Thymus (tissue), 11 donors: ENCODE results near the gene ADAMTS16. TPM values are rescaled to one million over a fixed set of nuclear protein-coding genes. Genes with fewer than 3 reads are reported as not detected.

Experiments
- DNase-seq, 9 donors: peaks; one replicate each; pipeline ENCODE4 v3.0.0-alpha.2; 2013; ENCODE audit warnings: low spot score in 9 of 9, low read depth in 6 of 9, missing footprints in 1 of 9
- H3K27ac ChIP-seq, 2 donors: one replicate each; pipeline ENCODE4 v1.5.1; 2013; ENCODE audit warnings: control low read depth in 1 of 2, low read depth in 1 of 2, low read length in 1 of 2, mild to moderate bottlenecking in 1 of 2, moderate library complexity in 1 of 2
- H3K27me3 ChIP-seq, 2 donors: one replicate each; pipeline ENCODE4 v1.5.1; 2013; ENCODE audit warnings: low read length in 1 of 2; ENCODE audit not compliant: control insufficient read depth in 2 of 2, insufficient read depth in 1 of 2
- H3K36me3 ChIP-seq, 2 donors: one replicate each; pipeline ENCODE4 v1.5.1; 2013; ENCODE audit warnings: low read length in 1 of 2, mild to moderate bottlenecking in 1 of 2, moderate library complexity in 1 of 2; ENCODE audit not compliant: control insufficient read depth in 2 of 2, insufficient read depth in 2 of 2
- H3K4me1 ChIP-seq, 2 donors: one replicate each; pipeline ENCODE4 v1.5.1; 2013; ENCODE audit warnings: low read length in 2 of 2; ENCODE audit not compliant: control insufficient read depth in 2 of 2, insufficient read depth in 2 of 2
- H3K4me3 ChIP-seq, 2 donors: one replicate each; pipeline ENCODE4 v1.5.1; 2013; ENCODE audit warnings: low read length in 2 of 2, control low read depth in 1 of 2, mild to moderate bottlenecking in 1 of 2
- H3K9me3 ChIP-seq, 2 donors: one replicate each; pipeline ENCODE4 v1.5.1; 2013; ENCODE audit warnings: low read length in 1 of 2, mild to moderate bottlenecking in 1 of 2; ENCODE audit not compliant: control insufficient read depth in 2 of 2, insufficient read depth in 1 of 2
- WGBS: extraction: QIAGEN DNeasy Blood & Tissue Kit; methylation state at CpG from one replicate; pipeline ENCODE4 v1.1.7; 2013; 5-methylcytosine and 5-hydroxymethylcytosine counted together
- polyA plus RNA-seq: library from polyadenylated mRNA; stranded (reverse); fragments of 200-250 nt; gene quantifications from one replicate; pipeline ENCODE4 v1.2.3, GENCODE V29; 2013
- total RNA-seq: library from RNA; stranded (reverse); fragments of 120-200 nt; gene quantifications from one replicate; pipeline ENCODE4 v1.2.4, GENCODE V29; 2013
- donor health status: healthy.

The ADAMTS16 gene
- total and polyA plus RNA-seq, 2 donors: 0.05 to 0.14 TPM

GRCh38 chr5:5293029-5293428 is 152.9 kb downstream of the ADAMTS16 start:
- Histone ChIP-seq H3K27ac (no peak overlapping the region), H3K4me3 (no peak overlapping the region), H3K27me3 (no peaks in the 10 kb centered on the region), H3K9me3 (no peaks in the 10 kb centered on the region), H3K4me1 (no peaks in the 10 kb centered on the region), H3K36me3 (no peaks in the 10 kb centered on the region)
- WGBS: 65% methylated on average over 5 of the region's 5 CpGs
- DNase-seq: no peak

DNA sequence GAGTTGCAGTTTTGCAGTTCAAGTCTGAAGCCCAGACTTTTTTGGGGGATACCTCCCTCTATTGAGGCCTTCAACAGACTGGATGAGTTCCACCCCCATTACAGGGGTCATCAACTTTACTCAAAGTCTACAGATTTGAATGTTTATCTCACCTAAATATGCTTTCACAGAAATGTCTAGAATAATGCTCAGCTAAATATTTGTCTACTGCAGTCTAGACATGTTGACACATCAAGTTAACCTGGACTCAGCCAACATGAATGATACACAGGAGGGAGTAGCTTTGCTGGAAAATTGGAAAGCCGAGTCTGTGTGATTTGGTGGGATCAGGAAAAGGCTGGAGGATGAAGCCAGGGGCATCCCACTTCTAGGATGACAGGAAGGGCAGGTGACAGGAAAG is 154.3 kb downstream of the ADAMTS16 start:
- no peak for DNase-seq
- peaks cover 0 to under 1% of the 10 kb centered on the region in 2 donors for H3K9me3 ChIP-seq
- H3K4me1 ChIP-seq: no peaks in the 10 kb centered on the region
- 84% methylated on average over 1 of the region's 1 CpG for WGBS
- no peak overlapping the region for H3K4me3 ChIP-seq
- no peak overlapping the region for H3K27ac ChIP-seq
- no peaks in the 10 kb centered on the region for H3K27me3 ChIP-seq
- no peaks in the 10 kb centered on the region for H3K36me3 ChIP-seq

DNA sequence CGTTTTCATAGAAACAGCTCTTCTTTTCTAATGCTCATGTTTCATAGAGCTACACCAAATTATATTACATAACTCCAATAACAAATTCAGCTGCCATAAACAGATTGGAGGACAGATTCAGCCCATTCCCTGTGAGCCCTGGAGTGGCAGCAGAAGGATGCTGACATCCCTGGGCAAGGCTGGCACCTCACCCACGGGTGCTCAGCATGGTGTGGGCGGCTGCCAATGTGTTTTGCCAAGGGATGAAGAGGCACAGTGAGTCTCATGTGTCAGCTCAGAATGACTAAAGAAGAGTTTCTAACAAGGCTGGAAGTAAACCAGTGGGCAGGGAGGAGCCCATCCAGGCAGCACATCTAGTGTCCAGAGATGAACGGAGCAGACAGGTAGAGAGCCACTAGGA is 155.2 kb downstream of the ADAMTS16 start:
- no peaks in the 10 kb centered on the region for H3K27me3 ChIP-seq
- no peak overlapping the region for H3K27ac ChIP-seq
- H3K4me3 ChIP-seq: no peak overlapping the region
- H3K4me1 ChIP-seq: no peaks in the 10 kb centered on the region
- DNase-seq: no peak
- H3K9me3 ChIP-seq: peaks cover 0 to 3% of the 10 kb centered on the region in 2 donors
- WGBS: 88% methylated on average over 4 of the region's 4 CpGs
- no peaks in the 10 kb centered on the region for H3K36me3 ChIP-seq

GRCh38 chr5:5296051-5296450 is 155.9 kb downstream of the ADAMTS16 start:
- no peaks in the 10 kb centered on the region for H3K27me3 ChIP-seq
- no peaks in the 10 kb centered on the region for H3K4me1 ChIP-seq
- no peak overlapping the region for H3K27ac ChIP-seq
- H3K9me3 ChIP-seq: peaks cover 0 to 3% of the 10 kb centered on the region in 2 donors
- DNase-seq: no peak
- H3K36me3 ChIP-seq: no peaks in the 10 kb centered on the region
- no peak overlapping the region for H3K4me3 ChIP-seq
- WGBS: 91% methylated on average over 6 of the region's 6 CpGs

DNA sequence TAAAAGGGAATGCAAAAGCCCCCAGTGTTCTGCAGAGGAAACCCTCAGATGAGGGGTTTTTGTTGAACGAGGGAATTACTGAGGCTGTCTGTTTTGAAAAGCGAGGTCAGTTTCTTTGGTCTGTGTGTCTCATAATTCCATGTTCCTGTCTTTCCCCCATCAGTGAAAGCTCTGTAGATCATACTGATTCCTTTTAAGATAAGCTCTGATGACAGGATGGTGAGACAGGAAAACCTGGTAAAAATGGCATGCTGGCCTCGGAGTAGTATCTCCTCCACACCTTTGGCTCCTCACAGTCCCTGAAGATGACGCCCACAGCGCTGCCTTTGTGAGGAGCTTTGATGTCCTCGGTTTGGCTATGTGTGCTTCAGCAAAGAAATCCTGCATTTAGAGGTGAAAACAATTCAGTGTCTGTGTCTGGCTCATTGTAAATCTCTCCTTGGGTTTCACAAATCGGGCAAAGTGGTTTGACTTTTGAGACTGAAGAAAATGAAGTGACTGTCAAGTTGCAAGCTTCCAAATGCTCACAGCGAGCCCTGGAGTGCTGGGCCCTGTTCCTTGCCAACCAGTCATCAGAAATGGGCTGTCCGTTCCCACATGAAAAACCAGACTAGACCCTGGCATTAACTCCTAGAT is 157.4 kb downstream of the ADAMTS16 start:
- no peak for DNase-seq
- WGBS: 77% methylated on average over 9 of the region's 9 CpGs

DNA sequence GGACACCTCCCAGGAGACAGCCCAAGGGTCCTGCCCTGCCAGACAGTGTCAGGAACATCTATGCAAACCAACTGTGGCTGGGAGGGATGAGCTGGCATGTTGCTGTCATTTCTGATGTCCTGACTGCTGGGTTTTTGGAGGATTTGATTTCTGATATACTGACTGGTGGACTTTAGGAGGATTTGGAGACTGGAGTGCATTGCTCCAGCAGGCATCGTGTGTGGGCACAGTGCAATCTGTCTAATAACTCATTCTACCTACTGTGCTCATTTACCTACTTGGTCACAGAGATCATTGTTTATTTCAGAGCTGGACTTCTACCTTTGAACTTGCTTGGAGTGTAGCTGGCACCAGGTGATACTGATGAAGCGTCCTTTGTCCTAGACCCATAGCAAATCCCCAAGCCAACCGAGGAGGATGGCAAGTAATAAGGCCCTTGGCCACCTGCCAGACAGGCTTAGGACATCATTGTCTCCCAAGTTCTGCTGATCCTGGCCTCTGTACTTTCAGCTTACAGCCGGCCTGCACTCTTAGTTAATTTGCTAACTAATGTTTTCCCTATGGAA is 158.0 kb downstream of the ADAMTS16 start:
- no peak overlapping the region for H3K4me3 ChIP-seq
- DNase-seq: no peak
- 89% methylated on average over 4 of the region's 4 CpGs for whole genome bisulfite sequencing
- H3K27me3 ChIP-seq: no peaks in the 10 kb centered on the region
- H3K9me3 ChIP-seq: peaks cover 0 to 3% of the 10 kb centered on the region in 2 donors
- H3K36me3 ChIP-seq: no peaks in the 10 kb centered on the region
- H3K27ac ChIP-seq: no peak overlapping the region
- no peaks in the 10 kb centered on the region for H3K4me1 ChIP-seq

More for the DNA sequence above, 157.4 kb downstream of the ADAMTS16 start:
- H3K4me1 ChIP-seq: no peaks in the 10 kb centered on the region
- no peak overlapping the region for H3K27ac ChIP-seq
- peaks cover 0 to 3% of the 10 kb centered on the region in 2 donors for H3K9me3 ChIP-seq
- no peaks in the 10 kb centered on the region for H3K36me3 ChIP-seq
- H3K27me3 ChIP-seq: no peaks in the 10 kb centered on the region
- H3K4me3 ChIP-seq: no peak overlapping the region

- Histone ChIP-seq H3K4me1 (no peaks in the 10 kb centered on the region), H3K27ac (no peak overlapping the region), H3K9me3 (peaks cover 0 to 3% of the 10 kb centered on the region in 2 donors), H3K27me3 (no peaks in the 10 kb centered on the region), H3K36me3 (no peaks in the 10 kb centered on the region), H3K4me3 (no peak overlapping the region)
- DNase-seq: no peak
- 78% methylated on average over 13 of the region's 13 CpGs for WGBS
Observed at GRCh38 chr5:5298841-5299541, 158.9 kb downstream of the ADAMTS16 start.

- no peaks in the 10 kb centered on the region for H3K27me3 ChIP-seq
- H3K27ac ChIP-seq: no peak overlapping the region
- H3K36me3 ChIP-seq: no peaks in the 10 kb centered on the region
- H3K4me1 ChIP-seq: no peaks in the 10 kb centered on the region
- H3K9me3 ChIP-seq: peaks cover 0 to 3% of the 10 kb centered on the region in 2 donors
- no peak for DNase-seq
- WGBS: 44% methylated on average over 3 of the region's 3 CpGs
- H3K4me3 ChIP-seq: no peak overlapping the region
Observed at GRCh38 chr5:5301176-5301575, 161.0 kb downstream of the ADAMTS16 start.

GRCh38 chr5:5302201-5302600 is 162.1 kb downstream of the ADAMTS16 start:
- no peak overlapping the region for H3K27ac ChIP-seq
- 78% methylated on average over 4 of the region's 4 CpGs for WGBS
- H3K27me3 ChIP-seq: no peaks in the 10 kb centered on the region
- H3K4me1 ChIP-seq: no peaks in the 10 kb centered on the region
- H3K4me3 ChIP-seq: no peak overlapping the region
- DNase-seq: no peak
- H3K36me3 ChIP-seq: no peaks in the 10 kb centered on the region
- peaks cover 0 to 3% of the 10 kb centered on the region in 2 donors for H3K9me3 ChIP-seq
